GM10248 (cell line): ENCODE data around the gene MYO7A.

ENCODE experiments used
- CTCF ChIA-PET: fragments of 300-600 bp; sonication (Branson Sonifier 250); formaldehyde crosslinking; extraction: SDS; loops from one replicate; lab custom pipeline; 2021; ENCODE audit warnings: antibody characterized with exemption; lab: Yijun Ruan, JAX
- POLR2A ChIA-PET: fragments of 350-650 bp; sonication (Branson Sonifier 250); formaldehyde crosslinking; extraction: SDS; loops from one replicate; lab custom pipeline; 2020; ENCODE audit warnings: antibody characterized with exemption; lab: Yijun Ruan, JAX
- DNase-seq: peaks from one replicate; pipeline ENCODE4 v3.0.0; 2012; ENCODE audit errors: extremely low spot score
- TF ChIP-seq, protein P1 (sequence below): IDR thresholded peaks from 2 replicates; pipeline ENCODE4 v1.5.1; 2012; ENCODE audit warnings: mild to moderate bottlenecking, low read depth; ENCODE audit errors: extremely low read depth, missing control alignments, control extremely low read depth

The MYO7A gene

GRCh38 chr11:77201991-77202841 lies 74.2 kb downstream of the MYO7A start:
- no peak for DNase-seq
- TF ChIP-seq, protein P1, sequence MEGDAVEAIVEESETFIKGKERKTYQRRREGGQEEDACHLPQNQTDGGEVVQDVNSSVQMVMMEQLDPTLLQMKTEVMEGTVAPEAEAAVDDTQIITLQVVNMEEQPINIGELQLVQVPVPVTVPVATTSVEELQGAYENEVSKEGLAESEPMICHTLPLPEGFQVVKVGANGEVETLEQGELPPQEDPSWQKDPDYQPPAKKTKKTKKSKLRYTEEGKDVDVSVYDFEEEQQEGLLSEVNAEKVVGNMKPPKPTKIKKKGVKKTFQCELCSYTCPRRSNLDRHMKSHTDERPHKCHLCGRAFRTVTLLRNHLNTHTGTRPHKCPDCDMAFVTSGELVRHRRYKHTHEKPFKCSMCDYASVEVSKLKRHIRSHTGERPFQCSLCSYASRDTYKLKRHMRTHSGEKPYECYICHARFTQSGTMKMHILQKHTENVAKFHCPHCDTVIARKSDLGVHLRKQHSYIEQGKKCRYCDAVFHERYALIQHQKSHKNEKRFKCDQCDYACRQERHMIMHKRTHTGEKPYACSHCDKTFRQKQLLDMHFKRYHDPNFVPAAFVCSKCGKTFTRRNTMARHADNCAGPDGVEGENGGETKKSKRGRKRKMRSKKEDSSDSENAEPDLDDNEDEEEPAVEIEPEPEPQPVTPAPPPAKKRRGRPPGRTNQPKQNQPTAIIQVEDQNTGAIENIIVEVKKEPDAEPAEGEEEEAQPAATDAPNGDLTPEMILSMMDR = no peak
- ChIA-PET POLR2A (no interaction called here), CTCF (interaction anchor here (1.4 to 2.0 kb wide), 2 partner anchors 8 to 15 kb away, joined by 3 to 6 read pairs; no protein-coding TSS in a partner anchor)

- CTCF ChIA-PET = interaction anchor here (1.3 to 2.0 kb wide), 3 partner anchors 7 to 16 kb away, joined by 3 to 6 read pairs (median 6); no protein-coding TSS in a partner anchor
- DNase-seq = no peak
- POLR2A ChIA-PET = no interaction called here
Measured at GRCh38 chr11:77202941-77203900, 75.2 kb downstream of the MYO7A start.

DNA sequence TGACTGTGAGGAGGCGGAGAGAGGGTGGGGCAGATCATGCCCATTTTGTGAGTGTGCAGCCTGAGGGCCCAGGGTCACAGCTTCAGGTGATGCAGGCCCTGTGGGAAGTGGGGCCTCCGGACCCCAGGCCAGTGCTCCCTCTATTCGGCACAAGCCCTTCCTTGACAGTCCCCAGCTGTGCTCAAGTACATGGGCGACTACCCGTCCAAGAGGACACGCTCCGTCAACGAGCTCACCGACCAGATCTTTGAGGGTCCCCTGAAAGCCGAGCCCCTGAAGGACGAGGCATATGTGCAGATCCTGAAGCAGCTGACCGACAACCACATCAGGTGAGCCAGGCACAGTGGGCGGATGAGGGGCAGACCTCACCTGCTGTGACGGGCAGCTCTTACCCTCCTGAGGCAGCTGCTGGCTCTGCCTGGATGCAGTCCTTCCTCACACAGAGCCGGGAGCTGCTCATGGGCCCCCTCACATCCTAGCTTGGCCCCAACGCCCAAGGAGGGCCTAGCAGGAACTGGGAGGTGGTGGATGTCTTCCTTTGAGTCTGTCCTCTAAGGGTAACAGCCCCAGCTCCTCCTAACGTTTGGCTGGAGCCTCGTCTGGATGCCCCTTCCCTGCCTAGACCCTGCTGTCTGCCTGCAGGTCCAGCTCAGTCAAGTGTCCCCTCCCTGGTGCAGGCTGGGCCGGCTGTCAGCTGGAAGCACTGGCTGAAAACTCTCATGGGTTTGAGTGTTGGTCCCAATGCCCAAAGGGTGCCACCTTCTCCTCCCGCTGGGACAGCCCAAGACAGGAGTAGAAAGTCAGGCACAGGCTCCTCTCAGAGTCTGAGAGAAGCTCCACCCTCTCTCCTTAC lies 76.1 kb downstream of the MYO7A start:
- DNase-seq = no peak
- TF ChIP-seq, protein P1 = no peak
- ChIA-PET CTCF (interaction anchor here (0.8 to 2.0 kb wide), 3 partner anchors 8 to 17 kb away, joined by 3 to 6 read pairs (median 6); no protein-coding TSS in a partner anchor), POLR2A (no interaction called here)

More at GRCh38 chr11:77202941-77203900, 75.2 kb downstream of the MYO7A start:
- TF ChIP-seq, protein P1 = no peak

DNA sequence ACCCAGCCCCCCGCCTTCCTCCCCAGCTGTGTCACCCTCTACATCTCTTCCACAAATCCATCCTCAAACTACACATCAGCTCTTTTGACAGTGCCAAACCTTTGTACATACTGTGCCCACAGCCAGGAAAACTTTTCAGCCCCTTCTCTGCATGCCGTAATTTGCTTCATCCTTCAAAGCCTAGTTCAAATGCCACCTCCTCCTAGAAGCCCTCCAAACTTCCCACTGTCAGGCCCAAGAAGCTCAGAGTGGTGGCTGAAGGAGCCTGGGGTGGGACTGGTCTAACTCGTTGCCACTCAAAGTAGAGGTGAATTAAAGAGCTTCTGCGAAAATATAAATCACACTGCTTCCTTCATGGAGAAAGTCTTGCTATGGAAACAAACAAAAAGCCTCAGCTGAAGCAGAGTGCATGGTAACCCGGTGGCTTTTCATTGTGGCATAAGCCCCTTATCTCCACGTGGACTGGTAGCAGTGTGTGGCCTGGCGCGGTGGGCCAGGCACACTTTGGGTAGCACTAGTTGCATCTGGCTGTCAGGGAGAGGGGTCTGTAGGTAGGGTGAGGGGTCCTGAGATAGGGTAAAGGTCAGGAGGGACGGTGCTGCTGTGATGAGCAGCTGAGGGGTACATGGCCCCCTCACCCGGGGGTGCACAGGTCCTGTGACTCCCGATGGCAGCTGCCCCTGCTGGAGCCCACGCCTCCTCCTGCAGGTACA lies 76.9 kb downstream of the MYO7A start:
- TF ChIP-seq, protein P1 = no peak
- ChIA-PET POLR2A (no interaction called here), CTCF (interaction anchor here (0.8 to 1.3 kb wide), 2 partner anchors 9 to 16 kb away, joined by 3 to 6 read pairs; no protein-coding TSS in a partner anchor)
- no peak for DNase-seq

DNA sequence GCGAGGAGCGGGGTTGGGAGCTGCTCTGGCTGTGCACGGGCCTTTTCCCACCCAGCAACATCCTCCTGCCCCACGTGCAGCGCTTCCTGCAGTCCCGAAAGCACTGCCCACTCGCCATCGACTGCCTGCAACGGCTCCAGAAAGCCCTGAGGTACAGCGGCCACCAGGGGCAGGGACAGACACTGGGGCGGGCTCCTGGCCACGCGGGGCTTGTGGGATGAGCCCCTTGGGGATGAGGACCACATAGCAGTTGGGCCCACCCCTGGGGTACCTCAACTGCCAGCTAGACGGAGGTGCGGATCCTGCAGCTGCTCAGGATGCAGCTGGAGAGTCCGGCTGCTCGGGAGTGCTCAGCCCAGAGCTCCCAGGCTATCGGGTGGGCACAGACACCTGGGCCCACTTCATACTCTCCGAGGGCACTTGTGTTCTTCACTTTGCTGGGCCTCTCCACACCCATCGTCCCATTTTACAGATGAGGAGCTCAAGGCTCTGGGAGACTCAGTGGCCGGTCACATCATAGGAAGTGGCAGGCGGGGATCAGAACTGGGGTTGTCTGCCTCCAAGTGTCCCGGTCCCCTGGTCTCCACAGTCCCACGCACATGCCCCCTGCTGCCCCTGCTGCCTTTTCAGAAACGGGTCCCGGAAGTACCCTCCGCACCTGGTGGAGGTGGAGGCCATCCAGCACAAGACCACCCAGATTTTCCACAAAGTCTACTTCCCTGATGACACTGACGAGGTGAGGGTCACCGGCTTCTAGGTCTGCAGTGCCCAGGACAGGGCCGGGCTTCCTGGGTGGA lies 77.6 kb downstream of the MYO7A start:
- ChIA-PET POLR2A (no interaction called here), CTCF (interaction anchor here (0.6 kb wide), 1 partner anchor 79 kb away, joined by 3 read pairs; no protein-coding TSS in a partner anchor)
- DNase-seq = no peak
- TF ChIP-seq, protein P1 = no peak
